WTC11 (cell line): ENCODE results near the gene RND3.

Experiments used
- ATF3 ChIP-seq: sonication (generic); formaldehyde crosslinking; conservative IDR thresholded peaks from 2 replicates; pipeline ENCODE4 v1.8.1; 2022; ENCODE audit warnings: mild to moderate bottlenecking, missing genetic modification reagents
- NR2C2 ChIP-seq: sonication (generic); formaldehyde crosslinking; IDR thresholded peaks from 2 replicates; pipeline ENCODE4 v1.8.0; 2022; ENCODE audit warnings: mild to moderate bottlenecking, missing genetic modification reagents
- USF2 ChIP-seq: sonication (generic); formaldehyde crosslinking; IDR thresholded peaks from 2 replicates; pipeline ENCODE4 v1.8.1; 2023; ENCODE audit warnings: mild to moderate bottlenecking, missing genetic modification reagents, moderate library complexity
- ZNF263 ChIP-seq: sonication (generic); formaldehyde crosslinking; IDR thresholded peaks from 2 replicates; pipeline ENCODE4 v1.8.1; 2022; ENCODE audit warnings: low read depth, mild to moderate bottlenecking, moderate library complexity, missing genetic modification reagents

GRCh38 chr2:150462770-150463169, 24.7 kb downstream of the RND3 start:
- TF ChIP-seq ATF3 (CRISPR knock-in tag) (no peak), USF2 (no peak), ZNF263 (CRISPR knock-in tag) (no peak), NR2C2 (no peak)
